ENCODE measurements around the gene ARR3. TPM values are rescaled to one million over a fixed set of nuclear protein-coding genes. Genes with fewer than 3 reads are reported as not detected.
"Not testable (repeated sequence)": the region's sequence is repeated elsewhere in the genome, so short reads cannot be mapped to it uniquely, and the experiment has no call there.

The ARR3 gene
- total RNA-seq, 1 experiment from 2014 or later, result not detected

DNA sequence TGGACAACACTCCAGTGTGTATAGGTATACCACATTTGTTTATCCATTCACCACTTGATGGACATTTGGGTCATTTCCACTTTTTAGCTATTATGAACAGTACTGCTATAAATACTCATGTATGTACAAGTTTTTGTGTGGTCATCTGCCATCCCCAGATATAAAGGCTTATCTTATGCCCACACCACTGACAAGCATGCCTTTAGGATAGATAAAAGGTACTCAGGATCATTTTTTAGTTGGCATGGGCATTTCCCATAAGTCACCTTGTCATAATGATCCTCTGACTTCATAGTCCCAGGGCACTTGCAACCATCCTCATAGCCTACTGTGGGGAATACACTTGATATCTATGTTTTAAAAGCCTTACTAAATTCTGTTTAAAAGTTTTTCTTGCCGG is 27.4 kb upstream of the ARR3 start:
- ChIA-PET CTCF (no interaction called here), POLR2A (no interaction called here)
- Mint-ChIP-seq H3K27ac (ENCODE audit: unreplicated experiment) (no peak overlapping the region), H3K4me3 (ENCODE audit: unreplicated experiment) (no peak overlapping the region), H3K4me1 (ENCODE audit: low read depth, unreplicated experiment) (no peaks in the 10 kb centered on the region), H3K9me3 (ENCODE audit: unreplicated experiment) (no peaks in the 10 kb centered on the region), H3K27me3 (ENCODE audit: insufficient read depth, unreplicated experiment) (no peaks in the 10 kb centered on the region), H3K36me3 (ENCODE audit: insufficient read depth, unreplicated experiment) (no peaks in the 10 kb centered on the region)
- TF ChIP-seq, protein P1, sequence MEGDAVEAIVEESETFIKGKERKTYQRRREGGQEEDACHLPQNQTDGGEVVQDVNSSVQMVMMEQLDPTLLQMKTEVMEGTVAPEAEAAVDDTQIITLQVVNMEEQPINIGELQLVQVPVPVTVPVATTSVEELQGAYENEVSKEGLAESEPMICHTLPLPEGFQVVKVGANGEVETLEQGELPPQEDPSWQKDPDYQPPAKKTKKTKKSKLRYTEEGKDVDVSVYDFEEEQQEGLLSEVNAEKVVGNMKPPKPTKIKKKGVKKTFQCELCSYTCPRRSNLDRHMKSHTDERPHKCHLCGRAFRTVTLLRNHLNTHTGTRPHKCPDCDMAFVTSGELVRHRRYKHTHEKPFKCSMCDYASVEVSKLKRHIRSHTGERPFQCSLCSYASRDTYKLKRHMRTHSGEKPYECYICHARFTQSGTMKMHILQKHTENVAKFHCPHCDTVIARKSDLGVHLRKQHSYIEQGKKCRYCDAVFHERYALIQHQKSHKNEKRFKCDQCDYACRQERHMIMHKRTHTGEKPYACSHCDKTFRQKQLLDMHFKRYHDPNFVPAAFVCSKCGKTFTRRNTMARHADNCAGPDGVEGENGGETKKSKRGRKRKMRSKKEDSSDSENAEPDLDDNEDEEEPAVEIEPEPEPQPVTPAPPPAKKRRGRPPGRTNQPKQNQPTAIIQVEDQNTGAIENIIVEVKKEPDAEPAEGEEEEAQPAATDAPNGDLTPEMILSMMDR (IDR thresholded peaks at IDR 0.05; ENCODE audit: insufficient read depth in 1 of 2, low read depth in 1 of 2, low read length in 1 of 2, severe bottlenecking in 1 of 2, unreplicated experiment in 1 of 2), result no peak
- BruUV-seq (replicated peaks), result no TSS peak
- no peaks in the 10 kb centered on the region for H3K36me3 ChIP-seq (ENCODE audit: control insufficient read depth, insufficient read depth, low read length)
- no peaks in the 10 kb centered on the region for H3K9me3 ChIP-seq
- H3K4me3 ChIP-seq (ENCODE audit: low read depth, low read length), result no peak overlapping the region
- no peaks in the 10 kb centered on the region for H3K4me1 ChIP-seq
- no peak for DNase-seq
- no peaks in the 10 kb centered on the region for H3K27me3 ChIP-seq (replicated peaks; ENCODE audit: control insufficient read depth, insufficient read depth, low read length)
- intact Hi-C loops (cut with micrococcal nuclease; ENCODE audit: unreplicated experiment), result no loop called here

DNA sequence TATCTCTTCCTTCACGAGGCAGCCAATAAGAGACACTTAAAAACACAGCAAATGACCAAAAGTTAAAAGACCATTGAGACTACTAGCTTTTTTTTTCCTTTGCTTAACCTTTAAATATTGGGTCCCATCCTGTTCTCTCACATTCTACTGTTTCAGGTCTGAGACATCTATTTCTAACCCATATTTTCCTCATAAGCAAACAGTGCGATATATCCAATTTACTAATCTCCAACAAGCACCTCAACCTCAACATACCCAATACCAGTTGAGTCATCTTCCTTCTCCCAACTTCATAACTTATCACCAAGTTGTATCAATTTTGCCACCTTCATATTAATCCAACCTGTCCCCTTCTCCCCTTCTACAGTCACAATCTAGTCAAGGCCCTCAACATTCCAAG is 26.6 kb upstream of the ARR3 start:
- no peak overlapping the region for H3K27ac Mint-ChIP-seq (ENCODE audit: unreplicated experiment)
- CTCF ChIA-PET, result no interaction called here
- BruUV-seq (replicated peaks), result no TSS peak

DNA sequence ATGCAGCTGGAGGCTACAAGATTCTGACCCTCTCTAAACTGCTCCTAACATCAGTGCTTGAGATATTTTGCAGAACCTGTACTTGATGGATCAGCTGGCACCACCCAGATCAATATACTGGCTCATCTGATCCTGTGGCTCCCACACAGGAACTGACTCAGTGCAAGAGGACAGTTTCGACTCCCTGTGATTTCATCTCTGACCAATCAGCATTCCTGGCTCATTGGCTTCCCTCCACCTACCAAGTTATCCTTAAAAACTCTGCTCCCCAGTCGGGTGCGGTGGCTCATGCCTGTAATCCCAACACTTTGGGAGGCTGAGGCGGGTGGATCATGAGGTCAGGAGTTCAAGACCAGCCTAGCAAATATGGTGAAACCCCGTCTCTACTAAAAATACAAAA is 24.5 kb upstream of the ARR3 start:
- H3K4me1 ChIP-seq; H3K27me3 ChIP-seq (replicated peaks; ENCODE audit: control insufficient read depth, insufficient read depth, low read length); BruUV-seq (replicated peaks); H3K27me3 Mint-ChIP-seq (ENCODE audit: insufficient read depth, unreplicated experiment); POLR2A ChIA-PET; H3K4me3 ChIP-seq (ENCODE audit: low read depth, low read length); CTCF ChIA-PET; intact Hi-C loops (cut with micrococcal nuclease; ENCODE audit: unreplicated experiment); DNase-seq; H3K4me3 Mint-ChIP-seq (ENCODE audit: unreplicated experiment); H3K27ac Mint-ChIP-seq (ENCODE audit: unreplicated experiment); H3K9me3 Mint-ChIP-seq (ENCODE audit: unreplicated experiment); H3K4me1 Mint-ChIP-seq (ENCODE audit: low read depth, unreplicated experiment); H3K36me3 ChIP-seq (ENCODE audit: control insufficient read depth, insufficient read depth, low read length); H3K9me3 ChIP-seq; H3K36me3 Mint-ChIP-seq (ENCODE audit: insufficient read depth, unreplicated experiment): not testable (repeated sequence)

More for the DNA sequence above, 26.6 kb upstream of the ARR3 start:
- DNase-seq, result no peak
- H3K4me1 ChIP-seq, result no peaks in the 10 kb centered on the region
- Mint-ChIP-seq H3K4me3 (ENCODE audit: unreplicated experiment) (no peak overlapping the region), H3K27me3 (ENCODE audit: insufficient read depth, unreplicated experiment) (no peaks in the 10 kb centered on the region), H3K4me1 (ENCODE audit: low read depth, unreplicated experiment) (no peaks in the 10 kb centered on the region), H3K36me3 (ENCODE audit: insufficient read depth, unreplicated experiment) (no peaks in the 10 kb centered on the region), H3K9me3 (ENCODE audit: unreplicated experiment) (no peaks in the 10 kb centered on the region)
- no peaks in the 10 kb centered on the region for H3K36me3 ChIP-seq (ENCODE audit: control insufficient read depth, insufficient read depth, low read length)
- no peak overlapping the region for H3K4me3 ChIP-seq (ENCODE audit: low read depth, low read length)
- no peaks in the 10 kb centered on the region for H3K9me3 ChIP-seq
- TF ChIP-seq, protein P1 (IDR thresholded peaks at IDR 0.05; ENCODE audit: insufficient read depth in 1 of 2, low read depth in 1 of 2, low read length in 1 of 2, severe bottlenecking in 1 of 2, unreplicated experiment in 1 of 2), result no peak
- intact Hi-C loops (cut with micrococcal nuclease; ENCODE audit: unreplicated experiment), result no loop called here
- POLR2A ChIA-PET, result no interaction called here
- H3K27me3 ChIP-seq (replicated peaks; ENCODE audit: control insufficient read depth, insufficient read depth, low read length), result no peaks in the 10 kb centered on the region

DNA sequence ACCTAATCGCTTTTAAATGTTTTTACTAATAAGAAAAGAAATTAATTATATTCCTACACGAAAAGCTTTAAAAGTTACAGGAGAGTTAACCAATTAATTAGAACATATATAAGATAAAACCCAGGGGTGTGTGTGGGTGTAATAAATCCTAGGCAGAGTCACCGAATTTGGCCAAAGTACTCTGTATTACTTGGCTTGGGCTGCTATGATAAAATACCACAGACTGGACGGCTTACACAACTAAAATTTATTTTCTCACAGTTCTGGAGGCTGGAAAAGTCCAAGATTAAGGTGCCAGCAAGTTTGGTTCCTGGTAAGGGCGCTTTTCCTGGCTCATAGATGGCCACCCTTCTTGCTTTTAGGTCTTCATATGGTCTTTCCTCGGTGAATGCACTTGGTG is 23.3 kb upstream of the ARR3 start:
- H3K4me1 Mint-ChIP-seq (ENCODE audit: low read depth, unreplicated experiment), result no peaks in the 10 kb centered on the region
- intact Hi-C loops (cut with micrococcal nuclease; ENCODE audit: unreplicated experiment), result no loop called here
- CTCF ChIA-PET, result no interaction called here
- H3K27ac Mint-ChIP-seq (ENCODE audit: unreplicated experiment), result no peak overlapping the region
- no peaks in the 10 kb centered on the region for H3K27me3 Mint-ChIP-seq (ENCODE audit: insufficient read depth, unreplicated experiment)
- TF ChIP-seq, protein P1 (IDR thresholded peaks at IDR 0.05; ENCODE audit: insufficient read depth in 1 of 2, low read depth in 1 of 2, low read length in 1 of 2, severe bottlenecking in 1 of 2, unreplicated experiment in 1 of 2), result no peak
- no peaks in the 10 kb centered on the region for H3K4me1 ChIP-seq
- BruUV-seq (replicated peaks), result no TSS peak
- H3K4me3 Mint-ChIP-seq (ENCODE audit: unreplicated experiment), result no peak overlapping the region
- POLR2A ChIA-PET, result no interaction called here
- no peak for DNase-seq
- no peaks in the 10 kb centered on the region for H3K36me3 ChIP-seq (ENCODE audit: control insufficient read depth, insufficient read depth, low read length)
- H3K9me3 Mint-ChIP-seq (ENCODE audit: unreplicated experiment), result no peaks in the 10 kb centered on the region
- no peak overlapping the region for H3K4me3 ChIP-seq (ENCODE audit: low read depth, low read length)
- H3K9me3 ChIP-seq, result no peaks in the 10 kb centered on the region
- no peaks in the 10 kb centered on the region for H3K36me3 Mint-ChIP-seq (ENCODE audit: insufficient read depth, unreplicated experiment)
- H3K27me3 ChIP-seq (replicated peaks; ENCODE audit: control insufficient read depth, insufficient read depth, low read length), result no peaks in the 10 kb centered on the region
